HepG2 (cell line): ENCODE measurements around the gene SNED1. TPM values are rescaled to one million over a fixed set of nuclear protein-coding genes. Genes with fewer than 3 reads are reported as not detected.

Experiments used
- ATAC-seq: fragments of 200-7000 bp; cut with Tn5 transposase; 3 replicates; pipeline ENCODE4 v1.9.1; 2020; ENCODE audit warnings: mild to moderate bottlenecking, moderate library complexity
- BruUV-seq: library from RNA; stranded (reverse); fragments of 400-500 nt; replicated peaks from 2 replicates; lab custom pipeline; 2021; lab: Mats Ljungman, UMichigan
- CTCF ChIA-PET: fragments of 300-600 bp; formaldehyde crosslinking; extraction: SDS; loops from one replicate; lab custom pipeline; 2021; ENCODE audit warnings: low total read pairs, inconsistent platforms, low intra/inter-chr PET ratio; lab: Yijun Ruan, JAX
- POLR2A ChIA-PET: fragments of 350-600 bp; sonication (Branson Sonifier 250); formaldehyde crosslinking; loops from one replicate; lab custom pipeline; 2020; ENCODE audit warnings: antibody characterized with exemption, inconsistent platforms; lab: Yijun Ruan, JAX
- DNase-seq: peaks from one replicate; pipeline ENCODE4 v3.0.0-alpha.2; 2015; ENCODE audit warnings: low spot score
- FAIRE-seq: peaks from 3 replicates; lab custom pipeline; 2011; peaks lifted over from hg19 to GRCh38; lab: Jason Lieb, UNC
- H2AFZ ChIP-seq: one replicate; pipeline ENCODE4 v1.6.1; 2011; ENCODE audit warnings: low read length, inconsistent platforms
- H3K27ac ChIP-seq: fragments of 300-600 bp; 3 replicates; pipeline ENCODE4 v1.8.0; 2011; ENCODE audit warnings: mixed run types, mild to moderate bottlenecking, mixed read lengths, low read length, inconsistent platforms; ENCODE audit not compliant: insufficient read depth; ENCODE audit errors: extremely low read length
- H3K27me3 ChIP-seq, 2 experiments: fragments of 200-600 bp in 1 of 2; 2 replicates in 1 of 2; 3 replicates in 1 of 2; pipeline versions ENCODE4 v1.6.0 to v1.8.0; 2011; ENCODE audit warnings: low read length in 2 of 2, mild to moderate bottlenecking in 2 of 2, moderate library complexity in 2 of 2, inconsistent platforms in 1 of 2; ENCODE audit not compliant: insufficient read depth in 2 of 2, control insufficient read depth in 1 of 2
- H3K36me3 ChIP-seq, 2 experiments: fragments of 200-600 bp in 1 of 2; replicated peaks in 1 of 2; 2 replicates in 1 of 2; 3 replicates in 1 of 2; pipeline versions ENCODE4 v1.5.1 to v1.8.0; 2011; ENCODE audit warnings: low read length in 2 of 2, inconsistent platforms in 1 of 2; ENCODE audit not compliant: insufficient read depth in 2 of 2, control insufficient read depth in 1 of 2
- H3K4me1 ChIP-seq: 2 replicates; pipeline ENCODE4 v1.5.1; 2012; ENCODE audit warnings: low read length, inconsistent platforms; ENCODE audit not compliant: insufficient read depth
- H3K4me2 ChIP-seq: 2 replicates; pipeline ENCODE4 v1.6.0; 2011; ENCODE audit warnings: low read depth, low read length, inconsistent platforms
- H3K4me3 ChIP-seq, 3 experiments: fragments of 200-600 bp in 1 of 3; sonication (generic), shearing (Covaris generic) in 1 of 3; replicated peaks in 1 of 3; 2 replicates each; pipeline ENCODE4 v1.5.1; 2011 to 2016; ENCODE audit warnings: low read length in 3 of 3, inconsistent platforms in 2 of 3, low read depth in 2 of 3, mild to moderate bottlenecking in 2 of 3, control low read depth in 1 of 3, mixed read lengths in 1 of 3; ENCODE audit not compliant: insufficient read depth in 1 of 3
- H3K79me2 ChIP-seq: one replicate; pipeline ENCODE4 v1.6.1; 2011; ENCODE audit warnings: low read length, inconsistent platforms; ENCODE audit not compliant: insufficient read depth
- H3K9ac ChIP-seq: 2 replicates; pipeline ENCODE4 v1.6.0; 2011; ENCODE audit warnings: mild to moderate bottlenecking, low read depth, low read length, inconsistent platforms; ENCODE audit not compliant: insufficient read depth
- H3K9me3 ChIP-seq: 2 replicates; pipeline ENCODE4 v1.5.1; 2012; ENCODE audit warnings: mild to moderate bottlenecking, low read length
- H4K20me1 ChIP-seq: 2 replicates; pipeline ENCODE4 v1.6.0; 2011; ENCODE audit warnings: inconsistent platforms, mild to moderate bottlenecking, low read length, moderate library complexity; ENCODE audit not compliant: insufficient read depth
- FOXP4 ChIP-seq: sonication (generic); formaldehyde crosslinking; IDR thresholded peaks from 2 replicates; pipeline ENCODE4 v1.4.0; 2020; ENCODE audit warnings: missing genetic modification reagents
- HDAC6 ChIP-seq: fragments of 200-600 bp; sonication (generic); IDR thresholded peaks from 2 replicates; pipeline ENCODE4 v1.7.0; 2017; ENCODE audit warnings: mild to moderate bottlenecking, antibody characterized with exemption, low read length, low read depth
- KAT8 ChIP-seq: IDR thresholded peaks from 2 replicates; pipeline ENCODE4 v1.6.1; 2016; ENCODE audit warnings: missing genetic modification reagents, missing compliant biosample characterization
- NFIB ChIP-seq: sonication (generic); formaldehyde crosslinking; IDR thresholded peaks from 2 replicates; pipeline ENCODE4 v1.9.0; 2021; ENCODE audit warnings: missing genetic modification reagents, mild to moderate bottlenecking, borderline replicate concordance
- RFXANK ChIP-seq: IDR thresholded peaks from 2 replicates; pipeline ENCODE4 v1.6.1; 2016
- ZKSCAN1 ChIP-seq: fragments of 150-350 bp; IDR thresholded peaks from 2 replicates; pipeline ENCODE4 v1.6.1; 2014; ENCODE audit warnings: low read length
- ZMAT3 ChIP-seq: sonication (generic); formaldehyde crosslinking; conservative IDR thresholded peaks from 2 replicates; pipeline ENCODE4 v1.7.0; 2021; ENCODE audit warnings: missing genetic modification reagents
- ZNF138 ChIP-seq: sonication (generic); formaldehyde crosslinking; IDR thresholded peaks from 2 replicates; pipeline ENCODE4 v1.5.0; 2020; ENCODE audit warnings: mild to moderate bottlenecking, low read depth, missing genetic modification reagents
- ZNF224 ChIP-seq: sonication (generic); formaldehyde crosslinking; IDR thresholded peaks from 2 replicates; pipeline ENCODE4 v1.5.0; 2020; ENCODE audit warnings: mild to moderate bottlenecking, missing genetic modification reagents
- ZNF350 ChIP-seq: sonication (generic); formaldehyde crosslinking; IDR thresholded peaks from 2 replicates; pipeline ENCODE4 v1.4.0; 2020; ENCODE audit warnings: mild to moderate bottlenecking, low read depth, missing genetic modification reagents, borderline replicate concordance
- ZNF652 ChIP-seq: IDR thresholded peaks from 2 replicates; pipeline ENCODE4 v1.6.1; 2016; ENCODE audit warnings: low read depth, borderline replicate concordance
- ZNF768 ChIP-seq: sonication (generic); formaldehyde crosslinking; IDR thresholded peaks from 2 replicates; pipeline ENCODE4 v1.4.0; 2020; ENCODE audit warnings: missing genetic modification reagents
- WGBS: methylation state at CpG from one replicate; pipeline ENCODE4 v1.1.6; 2017; ENCODE audit warnings: low lambda C conversion rate; 5-methylcytosine and 5-hydroxymethylcytosine counted together
- in situ Hi-C: cut with HindIII; loops from 2 replicates; pipeline ENCODE4 v1.10.0; 2017; ENCODE audit warnings: low pct_unique_long_range_greater_than_20kb; ENCODE audit not compliant: extremely low pct_ligation_motif_present
- intact Hi-C: fragments of 100-400 bp; cut with micrococcal nuclease; formaldehyde crosslinking; loops from one replicate; pipeline ENCODE4 v1.10.0; 2022; ENCODE audit not compliant: unreplicated experiment
- polyA plus RNA-seq, 8 experiments: library from polyadenylated mRNA; depleted of rRNA in 3 of 8; stranded (reverse) in 7 of 8; unstranded in 1 of 8; fragments of >200 nt; fragmentation: Illumina TruSeq in 4 of 8; extraction: Trizol in 4 of 8; gene quantifications; 2 replicates each; pipeline versions ENCODE4 v1.2.1 to v1.2.3, GENCODE V29; 2011 to 2016; ENCODE audit warnings: low read depth in 4 of 8, missing spikeins in 1 of 8, mixed read lengths in 1 of 8; ENCODE audit not compliant: insufficient read depth in 1 of 8
- total RNA-seq, 5 experiments: library from RNA; depleted of rRNA; stranded (reverse); fragments of >200 nt; fragmentation: Illumina TruSeq; extraction: Trizol; gene quantifications; 2 replicates each; pipeline ENCODE4 v1.2.3, GENCODE V29; 2016; ENCODE audit warnings: low read depth in 1 of 5
- TF ChIP-seq, protein P1 (sequence below): sonication (generic); formaldehyde crosslinking; IDR thresholded peaks from 2 replicates; pipeline ENCODE4 v1.4.0; 2020; ENCODE audit warnings: missing genetic modification reagents

Gene SNED1
- total and polyA plus RNA-seq, 2 of the 13 experiments (the other 11 are each of a cell fraction or from before 2014, with no cell fraction given): 0.15 to 0.65 TPM

DNA sequence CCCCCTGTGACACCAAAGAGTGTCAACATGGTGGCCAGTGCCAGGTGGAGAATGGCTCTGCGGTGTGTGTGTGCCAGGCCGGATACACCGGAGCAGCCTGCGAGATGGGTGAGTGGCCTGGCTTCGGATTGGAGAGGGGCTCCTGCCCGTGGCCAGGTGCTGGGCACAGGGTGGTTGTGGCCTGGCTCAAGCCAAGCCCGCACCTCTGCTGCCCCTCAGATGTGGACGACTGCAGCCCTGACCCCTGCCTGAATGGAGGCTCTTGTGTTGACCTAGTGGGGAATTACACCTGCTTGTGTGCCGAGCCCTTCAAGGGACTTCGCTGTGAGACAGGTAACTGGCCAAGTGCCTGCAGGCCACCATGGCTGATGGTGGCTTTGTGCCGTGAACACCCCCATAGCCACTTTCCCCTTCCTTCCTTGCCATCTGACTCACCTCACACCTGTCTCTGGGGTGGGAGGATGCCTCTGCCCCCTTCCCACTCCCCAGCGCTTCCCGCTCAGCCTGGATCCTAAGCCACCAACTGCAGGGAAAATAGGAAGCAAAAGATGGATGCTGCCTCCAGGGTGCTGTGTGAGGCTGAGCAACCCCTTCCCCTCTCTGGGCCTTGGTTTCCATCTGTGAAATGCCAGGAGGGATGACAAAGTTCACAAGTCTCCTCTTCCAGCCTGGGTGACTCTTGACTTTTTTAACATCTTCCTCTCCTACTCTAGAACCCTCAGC is 41.8 kb downstream of the SNED1 start:
- peaks cover 20% of the 10 kb centered on the region for H3K4me1 ChIP-seq
- no peaks in the 10 kb centered on the region; the same call in 1 of the 2 replicates for H3K9me3 ChIP-seq
- H3K36me3 ChIP-seq: no peaks in the 10 kb centered on the region
- H3K79me2 ChIP-seq: no peaks in the 10 kb centered on the region
- no peak overlapping the region for H3K4me2 ChIP-seq
- TF ChIP-seq, protein P1, sequence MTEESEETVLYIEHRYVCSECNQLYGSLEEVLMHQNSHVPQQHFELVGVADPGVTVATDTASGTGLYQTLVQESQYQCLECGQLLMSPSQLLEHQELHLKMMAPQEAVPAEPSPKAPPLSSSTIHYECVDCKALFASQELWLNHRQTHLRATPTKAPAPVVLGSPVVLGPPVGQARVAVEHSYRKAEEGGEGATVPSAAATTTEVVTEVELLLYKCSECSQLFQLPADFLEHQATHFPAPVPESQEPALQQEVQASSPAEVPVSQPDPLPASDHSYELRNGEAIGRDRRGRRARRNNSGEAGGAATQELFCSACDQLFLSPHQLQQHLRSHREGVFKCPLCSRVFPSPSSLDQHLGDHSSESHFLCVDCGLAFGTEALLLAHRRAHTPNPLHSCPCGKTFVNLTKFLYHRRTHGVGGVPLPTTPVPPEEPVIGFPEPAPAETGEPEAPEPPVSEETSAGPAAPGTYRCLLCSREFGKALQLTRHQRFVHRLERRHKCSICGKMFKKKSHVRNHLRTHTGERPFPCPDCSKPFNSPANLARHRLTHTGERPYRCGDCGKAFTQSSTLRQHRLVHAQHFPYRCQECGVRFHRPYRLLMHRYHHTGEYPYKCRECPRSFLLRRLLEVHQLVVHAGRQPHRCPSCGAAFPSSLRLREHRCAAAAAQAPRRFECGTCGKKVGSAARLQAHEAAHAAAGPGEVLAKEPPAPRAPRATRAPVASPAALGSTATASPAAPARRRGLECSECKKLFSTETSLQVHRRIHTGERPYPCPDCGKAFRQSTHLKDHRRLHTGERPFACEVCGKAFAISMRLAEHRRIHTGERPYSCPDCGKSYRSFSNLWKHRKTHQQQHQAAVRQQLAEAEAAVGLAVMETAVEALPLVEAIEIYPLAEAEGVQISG (CRISPR knock-in tag): no peak
- TF ChIP-seq ZKSCAN1 (no peak), ZNF768 (CRISPR knock-in tag) (peak; percentile 56; the same call in 1 of the 2 replicates)
- no TSS peak for BruUV-seq
- peaks cover 2 to 23% of the 10 kb centered on the region in 2 experiments; a peak in 3 of 5 replicates for H3K27me3 ChIP-seq
- ATAC-seq: no peak
- WGBS: 73% methylated on average over 12 of the region's 13 CpGs
- DNase-seq: no peak
- in situ Hi-C loops: no loop called here
- no peak overlapping the region for H3K4me3 ChIP-seq
- no peak overlapping the region for H3K27ac ChIP-seq
- no peak overlapping the region for H2AFZ ChIP-seq
- FAIRE-seq: no peak
- intact Hi-C loops: no loop called here
- ChIA-PET CTCF (no interaction called here), POLR2A (no interaction called here)
- no peak overlapping the region for H3K9ac ChIP-seq
- no peaks in the 10 kb centered on the region; the same call in 1 of the 2 replicates for H4K20me1 ChIP-seq

DNA sequence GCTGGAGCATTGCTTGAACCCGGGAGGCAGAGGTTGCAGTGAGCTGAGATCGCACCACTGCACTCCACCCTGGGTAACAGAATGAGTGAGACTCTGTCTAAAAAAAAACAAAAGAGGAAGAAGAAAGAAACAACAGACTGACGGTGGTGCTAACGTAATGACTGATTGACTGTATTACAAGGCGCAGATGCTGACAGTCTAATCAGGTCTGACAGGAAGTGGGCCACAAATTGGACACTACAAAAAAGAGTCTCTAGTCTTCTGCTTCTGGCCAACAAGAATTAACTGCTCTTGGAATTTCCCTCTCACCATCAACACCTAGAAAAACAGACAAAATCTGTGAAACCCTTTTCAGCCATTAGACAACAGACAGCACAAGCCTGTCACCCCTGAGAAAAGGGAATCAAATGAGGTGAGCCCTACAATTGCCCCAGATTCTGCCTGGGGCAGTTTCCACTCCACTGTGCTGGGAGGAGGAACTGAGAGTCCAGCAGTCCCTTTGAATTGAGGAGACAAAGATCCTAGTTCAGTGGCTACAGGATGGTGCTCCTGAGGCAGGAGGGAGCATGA is 43.3 kb downstream of the SNED1 start:
- Histone ChIP-seq H3K4me1 (peaks cover 15% of the 10 kb centered on the region), H3K36me3 (no peaks in the 10 kb centered on the region), H3K79me2 (no peaks in the 10 kb centered on the region), H4K20me1 (no peaks in the 10 kb centered on the region; the same call in 1 of the 2 replicates), H3K27me3 (peaks cover 2 to 23% of the 10 kb centered on the region in 2 experiments; a peak in 3 of 5 replicates), H3K9me3 (no peaks in the 10 kb centered on the region; the same call in 1 of the 2 replicates), H3K9ac (no peak overlapping the region), H3K27ac (no peak overlapping the region), H2AFZ (no peak overlapping the region), H3K4me2 (no peak overlapping the region), H3K4me3 (no peak overlapping the region)
- intact Hi-C loops (no loop called here), in situ Hi-C loops (no loop called here)
- FAIRE-seq: no peak
- WGBS: 71% methylated on average over 5 of the region's 5 CpGs
- CTCF ChIA-PET: no interaction called here
- no peak for ATAC-seq
- no TSS peak for BruUV-seq
- POLR2A ChIA-PET: no interaction called here
- no peak for DNase-seq
- TF ChIP-seq ZNF652 (CRISPR knock-in tag): no peak
- no peak for TF ChIP-seq ZNF138 (CRISPR knock-in tag)
- no peak for TF ChIP-seq RFXANK (CRISPR knock-in tag)
- TF ChIP-seq FOXP4 (CRISPR knock-in tag): no peak
- no peak for TF ChIP-seq HDAC6
- TF ChIP-seq KAT8 (CRISPR knock-in tag): no peak
- TF ChIP-seq NFIB (CRISPR knock-in tag): no peak
- TF ChIP-seq ZNF350 (CRISPR knock-in tag): no peak
- no peak for TF ChIP-seq ZMAT3 (CRISPR knock-in tag)
- no peak for TF ChIP-seq ZNF224 (CRISPR knock-in tag)
